Osteoblast (primary cell): ENCODE data around the gene SHANK1. TPM values are rescaled to one million over a fixed set of nuclear protein-coding genes. Genes with fewer than 3 reads are reported as not detected.

Experiments used
- DNase-seq: peaks from one replicate; pipeline ENCODE4 v3.0.0; 2011; ENCODE audit warnings: low spot score, mixed read lengths; ENCODE audit not compliant: insufficient read length; ENCODE audit errors: missing footprints
- H2AFZ ChIP-seq: 2 replicates; pipeline ENCODE4 v1.6.0; 2011; ENCODE audit warnings: mild to moderate bottlenecking, low read length
- H3K27ac ChIP-seq: 2 replicates; pipeline ENCODE4 v1.5.1; 2011; ENCODE audit warnings: mild to moderate bottlenecking, low read depth, low read length, moderate library complexity
- H3K27me3 ChIP-seq: 2 replicates; pipeline ENCODE4 v1.6.0; 2012; ENCODE audit warnings: mild to moderate bottlenecking, control low read depth, inconsistent platforms, low read length, moderate library complexity; ENCODE audit not compliant: insufficient read depth
- H3K36me3 ChIP-seq: 2 replicates; pipeline ENCODE4 v1.5.1; 2011; ENCODE audit warnings: mild to moderate bottlenecking, low read length, control low read depth, moderate library complexity; ENCODE audit not compliant: insufficient read depth
- H3K4me1 ChIP-seq: 2 replicates; pipeline ENCODE4 v1.5.1; 2011; ENCODE audit warnings: mild to moderate bottlenecking, low read length, control low read depth, moderate library complexity; ENCODE audit not compliant: insufficient read depth
- H3K4me2 ChIP-seq: 2 replicates; pipeline ENCODE4 v1.6.0; 2011; ENCODE audit warnings: mild to moderate bottlenecking, low read length; ENCODE audit not compliant: insufficient read depth
- H3K4me3 ChIP-seq: fragments of 200-600 bp; sonication (generic); 3 replicates; pipeline ENCODE4 v1.5.1; 2012; ENCODE audit warnings: mild to moderate bottlenecking, low read length, inconsistent platforms; ENCODE audit not compliant: insufficient read depth
- H3K79me2 ChIP-seq: 2 replicates; pipeline ENCODE4 v1.6.0; 2012; ENCODE audit warnings: mild to moderate bottlenecking, low read length, control low read depth, inconsistent platforms; ENCODE audit not compliant: insufficient read depth
- H3K9me3 ChIP-seq: 2 replicates; pipeline ENCODE4 v1.5.1; 2011; ENCODE audit warnings: low read depth, low read length, control low read depth
- H4K20me1 ChIP-seq: 2 replicates; pipeline ENCODE4 v1.6.0; 2012; ENCODE audit warnings: mild to moderate bottlenecking, low read length, control low read depth; ENCODE audit not compliant: insufficient read depth
- CTCF ChIP-seq: IDR thresholded peaks from 2 replicates; pipeline ENCODE4 v1.5.1; 2011; ENCODE audit warnings: mild to moderate bottlenecking, low read depth, low read length, moderate library complexity; ENCODE audit errors: extremely low read depth
- total RNA-seq: library from RNA; depleted of rRNA; stranded (reverse); fragments of >200 nt; gene quantifications from 2 replicates; pipeline ENCODE4 v1.2.3, GENCODE V29; 2012

SHANK1 gene
- total RNA-seq, 1 donor: 1.1 TPM

- no peak for TF ChIP-seq CTCF
- H3K79me2 ChIP-seq: no peaks in the 10 kb centered on the region
Observed at GRCh38 chr19:50647879-50648615, 71.6 kb downstream of the SHANK1 start.

DNA sequence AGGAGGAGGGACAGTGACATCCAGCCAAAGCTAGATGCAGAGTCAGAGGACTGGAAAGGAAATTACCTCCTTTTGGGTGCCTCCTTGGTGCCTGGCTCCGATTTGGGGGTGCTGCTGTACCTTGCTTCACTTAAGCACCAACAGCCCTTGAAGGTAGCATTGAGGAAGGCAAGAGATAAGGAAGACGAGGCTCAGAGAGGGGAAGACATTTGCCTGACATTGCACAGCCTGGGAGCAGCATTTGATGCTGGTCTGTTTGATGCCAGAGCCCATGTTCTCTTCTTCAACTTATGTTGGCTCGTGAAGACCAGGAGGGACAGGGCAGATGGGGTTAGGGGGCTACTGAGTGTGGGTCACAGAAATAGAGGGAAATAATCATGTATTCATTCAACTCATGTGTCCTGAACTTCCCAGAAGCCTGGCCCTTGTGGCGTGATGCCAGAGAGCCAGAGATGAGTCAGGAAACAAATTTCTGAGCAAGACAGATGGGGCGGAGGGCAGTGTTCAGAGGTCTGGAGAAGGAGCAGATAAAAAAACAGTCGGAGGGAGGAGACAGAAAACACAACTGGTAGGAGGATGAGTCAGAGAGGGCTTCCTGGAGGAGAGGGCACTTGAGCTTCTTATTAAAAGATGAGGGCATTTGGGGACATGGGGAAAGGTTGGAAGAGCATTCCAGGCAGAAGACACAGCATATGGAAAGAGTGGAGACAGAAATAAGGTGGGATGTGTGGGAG, 73.4 kb downstream of the SHANK1 start:
- no peak overlapping the region for H3K27ac ChIP-seq

More at GRCh38 chr19:50647879-50648615, 71.6 kb downstream of the SHANK1 start:
- peak; percentile 58 for DNase-seq
- H3K4me1 ChIP-seq: peaks cover 7% of the 10 kb centered on the region
- no peak overlapping the region for H3K4me3 ChIP-seq
- H3K27ac ChIP-seq: no peak overlapping the region
- H4K20me1 ChIP-seq: no peaks in the 10 kb centered on the region
- no peak overlapping the region for H3K4me2 ChIP-seq
- H3K9me3 ChIP-seq: no peaks in the 10 kb centered on the region
- no peaks in the 10 kb centered on the region for H3K36me3 ChIP-seq
- H2AFZ ChIP-seq: no peak overlapping the region
- peaks cover 8% of the 10 kb centered on the region for H3K27me3 ChIP-seq

GRCh38 chr19:50645107-50645506, 74.5 kb downstream of the SHANK1 start:
- peaks cover 7% of the 10 kb centered on the region for H3K27me3 ChIP-seq
- no peak for DNase-seq

More for the DNA sequence above, 73.4 kb downstream of the SHANK1 start:
- Histone ChIP-seq H3K27me3 (peaks cover 3% of the 10 kb centered on the region), H3K9me3 (no peaks in the 10 kb centered on the region), H3K36me3 (no peaks in the 10 kb centered on the region), H3K4me1 (peaks cover 7% of the 10 kb centered on the region), H3K79me2 (no peaks in the 10 kb centered on the region), H4K20me1 (no peaks in the 10 kb centered on the region), H3K4me3 (no peak overlapping the region), H3K4me2 (no peak overlapping the region), H2AFZ (no peak overlapping the region)
- peak; percentile 97 for DNase-seq
- no peak for TF ChIP-seq CTCF

More at GRCh38 chr19:50645107-50645506, 74.5 kb downstream of the SHANK1 start:
- Histone ChIP-seq H2AFZ (no peak overlapping the region), H3K79me2 (no peaks in the 10 kb centered on the region), H3K27ac (no peak overlapping the region), H3K4me2 (no peak overlapping the region), H3K9me3 (no peaks in the 10 kb centered on the region), H3K4me1 (peaks cover 7% of the 10 kb centered on the region), H3K36me3 (no peaks in the 10 kb centered on the region), H4K20me1 (no peaks in the 10 kb centered on the region), H3K4me3 (no peak overlapping the region)
- TF ChIP-seq CTCF: no peak
